K562 (cell line): ENCODE data around the gene ID4. TPM values are rescaled to one million over a fixed set of nuclear protein-coding genes. Genes with fewer than 3 reads are reported as not detected.

Experiments
- ATAC-seq: fragments of 200-7000 bp; cut with Tn5 transposase; 3 replicates; pipeline ENCODE4 v1.9.1; 2020; ENCODE audit warnings: moderate library complexity
- BruUV-seq: library from RNA; stranded (reverse); fragments of 400-500 nt; replicated peaks from 2 replicates; lab custom pipeline; 2021; lab: Mats Ljungman, UMichigan
- CTCF ChIA-PET: fragments of 300-600 bp; formaldehyde crosslinking; extraction: SDS; loops from one replicate; lab custom pipeline; 2021; ENCODE audit warnings: low intra/inter-chr PET ratio; lab: Yijun Ruan, JAX
- POLR2A ChIA-PET: fragments of 300-600, 350-650 bp; sonication (Branson Sonifier 250); formaldehyde crosslinking; extraction: SDS; loops from one replicate; lab custom pipeline; 2021; ENCODE audit warnings: antibody characterized with exemption, inconsistent platforms; lab: Yijun Ruan, JAX
- DNase-seq, 4 experiments: peaks; one replicate each; pipeline versions ENCODE4 v3.0.0 to v3.0.0-alpha.2; 2011 to 2018; ENCODE audit warnings: low spot score in 3 of 4, mixed read lengths in 3 of 4; ENCODE audit errors: extremely low read depth in 1 of 4
- FAIRE-seq: peaks from 2 replicates; lab custom pipeline; 2011; peaks lifted over from hg19 to GRCh38; lab: Jason Lieb, UNC
- H2AFZ ChIP-seq: 2 replicates; pipeline ENCODE4 v1.6.0; 2011; ENCODE audit warnings: low read depth, low read length, control low read depth, inconsistent platforms
- H3K27ac ChIP-seq: fragments of 200-600 bp; 3 replicates; pipeline ENCODE4 v1.8.0; 2011; ENCODE audit warnings: low read depth, mild to moderate bottlenecking, control low read depth, inconsistent platforms, low read length, moderate library complexity, mixed read lengths; ENCODE audit errors: extremely low read depth
- H3K27me3 ChIP-seq, 2 experiments: fragments of 300-600 bp in 1 of 2; 2 replicates in 1 of 2; 3 replicates in 1 of 2; pipeline versions ENCODE4 v1.6.0 to v1.8.0; 2011; ENCODE audit warnings: inconsistent platforms in 2 of 2, low read length in 2 of 2, mild to moderate bottlenecking in 1 of 2, mixed read lengths in 1 of 2, moderate library complexity in 1 of 2; ENCODE audit not compliant: control insufficient read depth in 2 of 2, insufficient read depth in 2 of 2
- H3K36me3 ChIP-seq: fragments of 300-600 bp; 3 replicates; pipeline ENCODE4 v1.8.0; 2011; ENCODE audit warnings: mild to moderate bottlenecking, low read length, inconsistent platforms; ENCODE audit not compliant: control insufficient read depth, insufficient read depth
- H3K4me1 ChIP-seq, 2 experiments: fragments of 200-600 bp in 1 of 2; replicated peaks in 1 of 2; 2 replicates in 1 of 2; 3 replicates in 1 of 2; pipeline versions ENCODE4 v1.5.1 to v1.8.0; 2011; ENCODE audit warnings: inconsistent platforms in 2 of 2, low read length in 2 of 2, mild to moderate bottlenecking in 1 of 2, mixed read lengths in 1 of 2, moderate library complexity in 1 of 2; ENCODE audit not compliant: control insufficient read depth in 2 of 2, insufficient read depth in 2 of 2
- H3K4me2 ChIP-seq: 2 replicates; pipeline ENCODE4 v1.6.1; 2011; ENCODE audit warnings: low read length, control low read depth, inconsistent platforms, mixed read lengths; ENCODE audit not compliant: insufficient read depth
- H3K4me3 ChIP-seq: fragments of 200-600 bp; sonication (generic), shearing (Covaris generic); 2 replicates; pipeline ENCODE4 v1.5.1; 2016; ENCODE audit warnings: control low read depth, inconsistent platforms
- H3K79me2 ChIP-seq: fragments of 200-600 bp; 3 replicates; pipeline ENCODE4 v1.8.0; 2011; ENCODE audit warnings: low read length, inconsistent platforms; ENCODE audit not compliant: control insufficient read depth, insufficient read depth
- H3K9ac ChIP-seq, 2 experiments: 2 replicates each; pipeline versions ENCODE4 v1.6.0 to v1.6.1; 2011; ENCODE audit warnings: low read depth in 2 of 2, low read length in 2 of 2, control low read depth in 1 of 2, inconsistent platforms in 1 of 2, mild to moderate bottlenecking in 1 of 2, mixed read lengths in 1 of 2; ENCODE audit not compliant: insufficient read depth in 1 of 2
- H3K9me1 ChIP-seq: one replicate; pipeline ENCODE4 v1.6.0; 2011; ENCODE audit warnings: inconsistent platforms, mild to moderate bottlenecking, low read length, moderate library complexity; ENCODE audit not compliant: control insufficient read depth, insufficient read depth
- H3K9me3 ChIP-seq: replicated peaks from 2 replicates; pipeline ENCODE4 v1.5.1; 2011; ENCODE audit warnings: low read depth, low read length, inconsistent platforms; ENCODE audit not compliant: control insufficient read depth, insufficient read depth
- H4K20me1 ChIP-seq: replicated peaks from 2 replicates; pipeline ENCODE4 v1.6.1; 2011; ENCODE audit warnings: low read length, inconsistent platforms, mixed read lengths; ENCODE audit not compliant: control insufficient read depth, insufficient read depth
- KLF16 ChIP-seq: IDR thresholded peaks from 2 replicates; pipeline ENCODE4 v1.6.1; 2016; ENCODE audit warnings: antibody characterized with exemption
- POLR2AphosphoS2 ChIP-seq: IDR thresholded peaks from 2 replicates; pipeline ENCODE4 v1.6.1; 2012; ENCODE audit warnings: low read length, improper control_type of control experiment
- WGBS: fragments of 100-300 bp; shearing (Covaris generic); methylation state at CpG from one replicate; pipeline ENCODE4 v1.1.6; 2016; ENCODE audit warnings: low coverage, mixed read lengths; ENCODE audit not compliant: insufficient coverage; ENCODE audit errors: missing lambda C conversion rate; 5-methylcytosine and 5-hydroxymethylcytosine counted together
- in situ Hi-C: fragments of 300-500 bp; cut with MboI; formaldehyde crosslinking; loops from 4 replicates; pipeline ENCODE4 v1.15.0; 2018; ENCODE audit warnings: inconsistent platforms, mixed read lengths
- intact Hi-C: fragments of 100-400 bp; cut with micrococcal nuclease; formaldehyde crosslinking; loops from 2 replicates; pipeline ENCODE4 v1.14.2; 2022
- polyA plus RNA-seq, 8 experiments: library from polyadenylated mRNA; depleted of rRNA in 4 of 8; stranded (reverse) in 5 of 8; unstranded in 3 of 8; fragments of >200 nt; fragmentation: Nextera tagmentation in 2 of 8; fragmentation: Illumina TruSeq in 1 of 8; extraction: Ambion mirVana in 2 of 8; extraction: Trizol in 1 of 8; gene quantifications; 2 replicates each; pipeline versions ENCODE4 v1.2.1 to v1.2.3, GENCODE V29; 2011 to 2014; ENCODE audit warnings: inconsistent platforms in 1 of 8, missing spikeins in 1 of 8
- total RNA-seq, 7 experiments: library from RNA; depleted of rRNA in 6 of 7; stranded (reverse); fragments of >200 nt in 6 of 7; fragmentation: Illumina TruSeq in 2 of 7; extraction: Trizol in 2 of 7; gene quantifications; 2 replicates each; pipeline versions ENCODE4 v1.2.1 to v1.2.3, GENCODE V29; 2011 to 2021; ENCODE audit warnings: low replicate concordance in 1 of 7
- TF ChIP-seq, protein P1 (sequence below): fragments of 450-650 bp; formaldehyde crosslinking; IDR thresholded peaks from 2 replicates; pipeline ENCODE4 v1.4.0; 2020; ENCODE audit warnings: mild to moderate bottlenecking, moderate library complexity
- TF ChIP-seq, protein P2 (sequence below): sonication (generic); formaldehyde crosslinking; IDR thresholded peaks from 2 replicates; pipeline ENCODE4 v1.8.0; 2022; ENCODE audit warnings: missing genetic modification reagents, mild to moderate bottlenecking, moderate library complexity, borderline replicate concordance
- TF ChIP-seq, protein P3 (sequence below): fragments of 250-450 bp; sonication (Bioruptor Pico); IDR thresholded peaks from 2 replicates; pipeline ENCODE4 v1.6.1; 2021; ENCODE audit warnings: mild to moderate bottlenecking
- TF ChIP-seq, protein P4 (sequence below): sonication (generic); formaldehyde crosslinking; IDR thresholded peaks from 2 replicates; pipeline ENCODE4 v1.8.1; 2022; ENCODE audit warnings: missing genetic modification reagents

Gene ID4
- total and polyA plus RNA-seq, 9 of the 15 experiments (the other 6 are each of a cell fraction or from before 2014, with no cell fraction given) = not detected

DNA sequence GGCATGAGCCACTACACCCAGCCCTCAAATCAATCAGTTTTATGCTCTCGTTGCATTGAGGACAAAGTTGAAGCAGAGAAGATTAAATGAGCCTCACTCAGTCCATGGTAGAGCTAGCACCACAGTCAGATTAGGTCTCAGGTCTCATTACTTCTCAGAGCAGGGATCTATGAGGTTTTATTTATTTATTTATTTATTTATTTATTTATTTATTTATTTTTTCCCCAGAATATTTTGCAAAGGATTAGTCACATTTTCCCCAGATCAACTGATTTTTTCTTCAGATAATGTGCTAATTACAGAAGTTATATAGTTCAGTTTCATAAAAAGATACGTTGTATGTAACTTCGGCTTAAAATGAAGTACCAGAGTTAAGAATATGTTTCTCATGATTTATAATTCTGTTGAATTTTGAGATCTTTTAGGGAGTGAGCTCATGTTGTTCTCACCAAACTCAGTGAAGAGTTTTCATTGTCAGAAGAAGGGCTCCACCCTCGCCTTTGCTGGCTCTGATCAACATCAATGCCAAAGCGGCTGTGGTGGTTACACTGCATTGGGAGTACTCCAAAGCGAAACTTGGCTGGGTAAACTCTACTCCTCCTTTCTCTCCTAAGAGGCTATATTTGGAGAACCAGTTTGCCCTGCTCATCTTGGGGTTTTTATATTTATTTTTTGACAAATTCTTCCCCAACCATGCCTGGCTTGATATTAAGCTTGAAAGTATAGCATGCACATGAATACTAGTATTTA is 12.9 kb upstream of the ID4 start:
- intact Hi-C loops = no loop called here
- no peak overlapping the region for H3K4me2 ChIP-seq
- no peaks in the 10 kb centered on the region for H3K9me3 ChIP-seq
- H3K36me3 ChIP-seq = no peaks in the 10 kb centered on the region
- FAIRE-seq (no peak), DNase-seq (no peak), ATAC-seq (no peak)
- ChIA-PET CTCF (no interaction called here), POLR2A (interaction anchor here (0.6 kb wide), 1 partner anchor 1281 kb away, joined by 3 read pairs; no protein-coding TSS in a partner anchor)
- no peaks in the 10 kb centered on the region for H4K20me1 ChIP-seq
- H2AFZ ChIP-seq = no peak overlapping the region
- in situ Hi-C loops = no loop called here
- H3K4me3 ChIP-seq = no peak overlapping the region
- TF ChIP-seq, protein P1, sequence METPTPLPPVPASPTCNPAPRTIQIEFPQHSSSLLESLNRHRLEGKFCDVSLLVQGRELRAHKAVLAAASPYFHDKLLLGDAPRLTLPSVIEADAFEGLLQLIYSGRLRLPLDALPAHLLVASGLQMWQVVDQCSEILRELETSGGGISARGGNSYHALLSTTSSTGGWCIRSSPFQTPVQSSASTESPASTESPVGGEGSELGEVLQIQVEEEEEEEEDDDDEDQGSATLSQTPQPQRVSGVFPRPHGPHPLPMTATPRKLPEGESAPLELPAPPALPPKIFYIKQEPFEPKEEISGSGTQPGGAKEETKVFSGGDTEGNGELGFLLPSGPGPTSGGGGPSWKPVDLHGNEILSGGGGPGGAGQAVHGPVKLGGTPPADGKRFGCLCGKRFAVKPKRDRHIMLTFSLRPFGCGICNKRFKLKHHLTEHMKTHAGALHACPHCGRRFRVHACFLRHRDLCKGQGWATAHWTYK (CRISPR knock-in tag) = no peak
- TF ChIP-seq KLF16 (no peak), POLR2AphosphoS2 (no peak)
- TF ChIP-seq, protein P2, sequence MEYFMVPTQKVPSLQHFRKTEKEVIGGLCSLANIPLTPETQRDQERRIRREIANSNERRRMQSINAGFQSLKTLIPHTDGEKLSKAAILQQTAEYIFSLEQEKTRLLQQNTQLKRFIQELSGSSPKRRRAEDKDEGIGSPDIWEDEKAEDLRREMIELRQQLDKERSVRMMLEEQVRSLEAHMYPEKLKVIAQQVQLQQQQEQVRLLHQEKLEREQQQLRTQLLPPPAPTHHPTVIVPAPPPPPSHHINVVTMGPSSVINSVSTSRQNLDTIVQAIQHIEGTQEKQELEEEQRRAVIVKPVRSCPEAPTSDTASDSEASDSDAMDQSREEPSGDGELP = no peak
- TF ChIP-seq, protein P3, sequence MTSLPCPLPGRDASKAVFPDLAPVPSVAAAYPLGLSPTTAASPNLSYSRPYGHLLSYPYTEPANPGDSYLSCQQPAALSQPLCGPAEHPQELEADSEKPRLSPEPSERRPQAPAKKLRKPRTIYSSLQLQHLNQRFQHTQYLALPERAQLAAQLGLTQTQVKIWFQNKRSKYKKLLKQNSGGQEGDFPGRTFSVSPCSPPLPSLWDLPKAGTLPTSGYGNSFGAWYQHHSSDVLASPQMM (CRISPR knock-in tag) = no peak
- TF ChIP-seq, protein P4, sequence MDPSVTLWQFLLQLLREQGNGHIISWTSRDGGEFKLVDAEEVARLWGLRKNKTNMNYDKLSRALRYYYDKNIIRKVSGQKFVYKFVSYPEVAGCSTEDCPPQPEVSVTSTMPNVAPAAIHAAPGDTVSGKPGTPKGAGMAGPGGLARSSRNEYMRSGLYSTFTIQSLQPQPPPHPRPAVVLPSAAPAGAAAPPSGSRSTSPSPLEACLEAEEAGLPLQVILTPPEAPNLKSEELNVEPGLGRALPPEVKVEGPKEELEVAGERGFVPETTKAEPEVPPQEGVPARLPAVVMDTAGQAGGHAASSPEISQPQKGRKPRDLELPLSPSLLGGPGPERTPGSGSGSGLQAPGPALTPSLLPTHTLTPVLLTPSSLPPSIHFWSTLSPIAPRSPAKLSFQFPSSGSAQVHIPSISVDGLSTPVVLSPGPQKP (CRISPR knock-in tag) = no peak
- H3K9ac ChIP-seq = no peak overlapping the region
- H3K27ac ChIP-seq = no peak overlapping the region
- H3K79me2 ChIP-seq = no peaks in the 10 kb centered on the region
- 5% methylated on average over 6 of the region's 6 CpGs for WGBS
- H3K9me1 ChIP-seq = no peaks in the 10 kb centered on the region
- H3K27me3 ChIP-seq = no peaks in the 10 kb centered on the region
- no TSS peak for BruUV-seq
- H3K4me1 ChIP-seq = no peaks in the 10 kb centered on the region
